GM23338 (cell line): ENCODE results near the gene RYR2.

Experiments
- CREB1 ChIP-seq: fragments of 250-450 bp; sonication (Bioruptor Pico); IDR thresholded peaks from 2 replicates; pipeline ENCODE4 v1.5.0; 2020; ENCODE audit warnings: low read depth, mild to moderate bottlenecking, moderate library complexity
- CTCF ChIP-seq, 2 experiments: fragments of 200-600 bp in 1 of 2; sonication (generic) in 1 of 2; conservative IDR thresholded peaks; 2 replicates each; pipeline versions ENCODE4 v1.5.1 to v1.6.1; 2016 to 2017; ENCODE audit warnings: antibody characterized with exemption in 2 of 2, low read depth in 2 of 2, mild to moderate bottlenecking in 2 of 2, moderate library complexity in 1 of 2
- EZH2phosphoT487 ChIP-seq: fragments of 200-600 bp; sonication (generic); IDR thresholded peaks from one replicate; pipeline ENCODE4 v1.8.1; 2018; ENCODE audit warnings: antibody characterized with exemption; ENCODE audit not compliant: unreplicated experiment

GRCh38 chr1:237043846-237044636 lies 2.1 kb downstream of the RYR2 start:
- TF ChIP-seq CTCF (conservative IDR thresholded peaks at IDR 0.05; ENCODE audit: low read depth in 2 of 2): no peak
- no peak for TF ChIP-seq CREB1
- TF ChIP-seq EZH2phosphoT487: no peak
